GM18517 (cell line): ENCODE results near the gene THOP1.

Experiments
- ATAC-seq: cut with Tn5 transposase; IDR thresholded peaks from one replicate; pipeline ENCODE4 v1.9.1; 2021; ENCODE audit warnings: mild to moderate bottlenecking, moderate library complexity; ENCODE audit not compliant: unreplicated experiment

THOP1 gene

GRCh38 chr19:2850256-2850925 lies 65.1 kb downstream of the THOP1 start:
- no peak for ATAC-seq

GRCh38 chr19:2852598-2852997 lies 67.3 kb downstream of the THOP1 start:
- ATAC-seq: no peak

- no peak for ATAC-seq
Observed at GRCh38 chr19:2853015-2853606, 67.8 kb downstream of the THOP1 start.

- no peak for ATAC-seq
Observed at GRCh38 chr19:2854849-2855248, 69.5 kb downstream of the THOP1 start.

- no peak for ATAC-seq
Observed at GRCh38 chr19:2856457-2857050, 71.3 kb downstream of the THOP1 start.

- ATAC-seq: no peak
Observed at GRCh38 chr19:2858864-2859263, 73.6 kb downstream of the THOP1 start.

- no peak for ATAC-seq
Observed at GRCh38 chr19:2863816-2864215, 78.5 kb downstream of the THOP1 start.
